Left renal pelvis (tissue), 4 donors: ENCODE results near the gene TSPAN5. TPM values are rescaled to one million over a fixed set of nuclear protein-coding genes. Genes with fewer than 3 reads are reported as not detected.
"Not testable (repeated sequence)": the region's sequence is repeated elsewhere in the genome, so short reads cannot be mapped to it uniquely, and the experiment has no call there.

ENCODE experiments used
- DNase-seq, 4 donors: peaks; one replicate each; pipeline ENCODE4 v3.0.0-alpha.2; 2013; ENCODE audit warnings: low read depth in 4 of 4, low spot score in 3 of 4
- polyA plus RNA-seq, 4 donors: library from polyadenylated mRNA; unstranded; fragments of 120-200 nt; gene quantifications; one replicate each; pipeline ENCODE4 v1.2.1, GENCODE V29; 2013; ENCODE audit not compliant: insufficient read length in 4 of 4

The TSPAN5 gene
- polyA plus RNA-seq, 4 donors = 12.9 to 30.9 (median 25.5) TPM

- DNase-seq = no peak
Measured at GRCh38 chr4:98565681-98566301, 92.6 kb downstream of the TSPAN5 start.

- no peak for DNase-seq
Measured at GRCh38 chr4:98564852-98565251, 93.6 kb downstream of the TSPAN5 start.

- DNase-seq = no peak
Measured at GRCh38 chr4:98560321-98560720, 98.1 kb downstream of the TSPAN5 start.

DNA sequence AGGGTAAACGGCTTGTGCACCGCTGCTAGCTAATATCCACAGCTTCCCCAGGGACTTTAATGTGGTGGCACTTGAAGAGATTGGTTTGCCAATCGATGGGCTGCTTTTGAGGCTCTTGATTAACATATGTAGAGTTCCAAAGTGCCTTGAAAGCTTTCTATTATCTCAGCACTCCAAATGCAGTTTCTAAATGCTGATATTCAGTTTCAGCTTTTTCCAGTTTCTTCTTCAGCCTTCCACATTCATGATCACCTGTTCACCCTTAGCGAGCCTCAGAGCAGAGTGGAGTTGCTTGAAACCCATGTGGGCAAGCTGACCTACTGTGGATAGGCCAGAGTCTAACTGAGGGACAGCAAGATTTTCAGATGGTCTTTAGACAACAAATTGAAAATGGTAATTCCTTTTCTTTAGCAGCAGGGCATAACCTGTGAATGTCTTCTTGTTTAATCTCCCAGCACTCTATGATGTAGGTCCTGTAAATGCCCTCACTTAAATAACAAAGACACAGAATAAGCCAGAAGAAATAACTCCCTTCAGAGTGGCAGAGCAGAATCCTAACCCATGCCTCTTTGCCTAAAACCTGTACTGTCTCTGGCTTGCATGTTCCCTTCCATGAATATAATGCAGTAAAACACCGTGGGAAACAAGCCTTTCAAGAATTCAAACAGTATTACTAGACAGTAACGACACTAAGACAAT lies 99.8 kb downstream of the TSPAN5 start:
- DNase-seq = no peak

DNA sequence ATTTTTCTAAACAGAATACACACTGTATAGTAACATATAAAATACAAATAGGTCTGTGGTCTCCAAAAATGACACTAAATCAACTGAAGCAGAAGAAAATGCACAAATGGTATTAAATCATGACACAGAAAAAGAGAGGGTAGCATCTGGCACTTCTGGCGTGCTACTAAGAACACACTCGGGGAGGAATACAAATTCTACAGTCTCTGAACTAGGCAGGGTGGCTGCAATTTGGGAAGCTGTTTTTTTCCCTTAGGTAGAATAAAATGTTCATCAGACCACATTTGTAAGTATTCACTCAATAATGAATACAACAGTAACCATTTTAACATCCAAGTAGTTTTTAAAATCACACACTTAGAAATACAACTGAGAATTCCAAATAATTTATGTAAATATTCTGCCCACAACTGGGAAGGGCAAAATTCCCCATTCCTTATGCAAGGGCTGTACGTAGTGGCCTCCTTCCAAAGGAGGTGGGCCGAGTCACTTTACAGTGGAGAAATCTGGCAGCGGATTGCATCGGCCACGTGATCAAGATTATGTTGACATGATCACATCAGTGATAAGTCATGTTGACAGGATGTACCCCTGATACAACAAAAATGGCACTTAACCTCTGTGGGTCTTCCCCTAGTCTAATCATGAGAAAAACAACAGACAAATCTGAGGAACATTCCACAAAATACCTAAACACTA lies 101.1 kb downstream of the TSPAN5 start:
- DNase-seq = no peak

GRCh38 chr4:98556451-98556850 lies 102.0 kb downstream of the TSPAN5 start:
- DNase-seq = no peak

DNA sequence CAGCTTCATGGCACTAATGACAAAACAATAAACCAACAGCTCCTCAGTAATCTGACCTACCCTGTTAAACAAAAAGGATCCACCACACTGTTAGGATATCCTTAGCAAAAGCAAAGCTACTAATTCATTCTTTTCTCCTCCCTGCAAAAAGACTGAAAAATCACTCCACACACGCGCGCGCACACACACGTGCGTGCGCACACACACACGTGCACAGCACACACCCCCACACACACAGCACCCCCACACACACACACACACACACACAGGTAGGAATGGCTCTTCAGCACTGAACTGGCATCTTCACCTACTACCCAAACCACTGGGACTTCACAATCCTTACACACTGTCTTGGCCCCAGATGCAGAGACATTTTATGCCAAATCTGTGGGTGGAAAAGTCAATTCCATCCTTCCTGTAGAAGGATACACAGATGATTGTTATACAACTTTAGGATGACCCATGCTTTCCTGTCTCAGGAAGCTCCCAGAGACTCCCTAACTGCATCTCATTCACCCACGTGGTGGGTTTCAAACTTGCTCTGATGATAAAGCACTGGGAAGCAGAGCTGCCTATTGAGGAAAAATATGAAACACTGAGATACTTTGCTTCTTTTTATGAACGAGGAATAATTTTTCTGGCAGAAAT lies 102.5 kb downstream of the TSPAN5 start:
- DNase-seq = no peak

DNA sequence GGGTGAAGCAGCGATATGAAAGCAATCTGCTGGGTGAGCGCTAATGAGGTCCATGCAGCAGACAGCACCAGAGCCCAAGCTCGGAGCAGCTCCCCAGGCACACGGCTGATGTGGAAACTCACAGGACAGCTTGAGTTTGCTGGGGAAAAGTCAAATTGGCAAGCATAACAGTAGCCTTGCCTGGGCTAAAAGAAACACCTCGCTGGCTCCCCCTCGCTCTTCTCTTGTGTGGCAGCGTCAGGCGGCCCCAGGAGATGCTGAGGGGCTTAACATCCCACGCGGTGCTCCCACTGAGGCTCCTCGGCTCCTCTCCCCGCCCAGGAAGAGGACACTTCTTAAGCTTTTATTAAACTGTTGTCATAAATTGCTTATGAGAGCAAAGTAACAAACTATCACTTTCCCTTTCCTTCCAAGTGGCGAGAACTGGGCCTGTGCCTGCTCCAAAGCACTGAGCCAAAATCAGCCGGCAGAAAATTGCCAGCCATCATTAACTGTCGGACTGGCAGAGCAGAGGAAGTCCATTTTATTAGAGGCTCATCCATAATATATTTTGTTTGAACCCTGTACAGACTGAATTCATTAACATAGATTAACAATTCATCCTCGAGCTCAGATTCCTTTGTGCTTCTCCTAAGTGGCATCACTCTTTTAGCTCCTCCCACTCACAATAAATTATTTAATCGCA lies 111.4 kb downstream of the TSPAN5 start:
- DNase-seq = no peak

- DNase-seq = no peak
Measured at GRCh38 chr4:98544818-98545414, 113.5 kb downstream of the TSPAN5 start.

DNA sequence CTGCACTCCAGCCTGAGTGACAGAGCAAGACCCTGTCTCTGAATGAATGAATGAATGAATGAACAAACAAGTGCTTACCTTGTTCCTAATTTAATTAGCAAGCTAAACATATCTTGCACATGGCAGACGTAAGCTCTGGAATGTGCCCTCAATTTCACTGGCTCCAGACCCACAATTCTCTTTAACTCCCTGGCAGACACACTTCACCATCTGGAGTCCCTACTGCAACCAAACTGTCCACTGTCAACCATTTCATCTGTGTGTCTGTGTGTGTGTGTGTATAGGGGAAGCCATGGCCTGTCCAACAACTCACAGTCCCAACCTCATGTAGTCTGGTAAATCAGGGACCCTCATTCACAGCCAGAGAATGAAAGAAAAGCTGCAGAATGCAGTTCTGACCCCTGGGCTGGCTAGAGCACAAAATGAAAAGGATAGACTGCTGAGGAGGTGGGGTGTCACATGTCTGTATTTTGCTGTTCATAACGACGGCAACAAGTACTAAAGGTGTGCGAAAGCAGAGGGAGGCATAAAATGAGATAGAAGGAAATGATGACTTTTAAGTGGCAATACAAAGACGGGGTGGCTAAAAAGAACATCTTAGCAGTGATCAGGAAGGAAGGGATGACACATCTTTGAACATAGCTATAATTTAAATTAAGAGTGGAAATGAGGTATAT lies 114.1 kb downstream of the TSPAN5 start:
- DNase-seq = no peak

- DNase-seq = no peak
Measured at GRCh38 chr4:98542011-98542410, 116.4 kb downstream of the TSPAN5 start.

DNA sequence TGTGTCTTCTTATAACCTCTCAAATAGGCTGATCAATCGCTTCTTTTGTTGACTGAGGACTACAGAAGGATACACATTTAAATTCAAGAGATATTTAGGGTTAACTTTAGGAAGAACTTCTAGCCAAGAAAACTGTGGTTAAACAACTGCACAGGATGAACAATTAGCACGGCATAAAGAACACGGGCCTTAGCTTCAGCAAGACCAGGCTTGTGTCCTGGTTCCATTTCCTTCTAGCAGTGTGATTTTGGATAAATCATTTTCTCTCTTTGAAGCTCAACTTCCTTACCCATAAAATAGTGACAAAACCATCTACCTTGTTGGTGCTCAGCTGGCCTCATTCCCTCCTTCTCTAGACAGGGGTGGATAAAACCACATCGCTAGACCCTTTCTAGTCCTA lies 117.6 kb downstream of the TSPAN5 start:
- no peak for DNase-seq

GRCh38 chr4:98539741-98540140 lies 118.7 kb downstream of the TSPAN5 start:
- DNase-seq = no peak

DNA sequence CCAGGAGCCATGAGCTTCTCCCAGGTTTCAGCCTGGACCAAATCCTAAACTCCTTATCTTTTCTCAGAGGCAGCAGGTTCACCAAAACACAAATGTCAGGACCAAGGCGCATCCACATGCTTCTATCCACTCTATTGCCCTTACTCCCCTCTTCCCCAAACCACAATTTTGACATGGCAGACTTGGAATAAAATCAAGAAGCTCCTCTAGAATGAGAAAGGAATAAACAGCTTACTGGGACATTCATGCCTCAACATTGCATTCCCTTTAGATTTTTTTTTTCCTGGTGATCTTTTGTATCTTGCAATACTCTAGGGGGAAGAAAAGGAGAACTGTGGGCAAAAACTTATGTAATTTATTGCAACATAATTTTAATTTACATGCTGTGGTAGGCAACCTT lies 119.1 kb downstream of the TSPAN5 start:
- DNase-seq = no peak

DNA sequence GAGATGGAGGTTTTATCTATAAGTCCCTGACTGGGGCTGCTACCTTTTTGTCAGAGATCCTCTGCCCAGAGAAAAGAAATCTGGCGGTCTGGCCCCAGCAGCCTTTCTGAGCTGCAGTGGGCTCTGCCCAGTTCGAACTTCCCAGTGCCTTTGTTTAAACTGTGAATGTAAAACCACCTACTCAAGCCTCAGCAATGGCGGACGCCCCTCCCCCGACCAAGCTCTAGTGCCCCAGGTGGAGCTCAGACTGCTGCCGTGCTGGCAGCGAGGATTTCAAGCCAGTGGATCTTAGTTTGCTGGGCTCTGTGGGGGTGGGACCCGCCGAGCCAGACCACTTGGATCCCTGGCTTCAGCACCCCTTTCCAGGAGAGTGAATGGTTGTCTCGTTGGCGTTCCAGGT lies 121.8 kb downstream of the TSPAN5 start:
- no peak for DNase-seq

DNA sequence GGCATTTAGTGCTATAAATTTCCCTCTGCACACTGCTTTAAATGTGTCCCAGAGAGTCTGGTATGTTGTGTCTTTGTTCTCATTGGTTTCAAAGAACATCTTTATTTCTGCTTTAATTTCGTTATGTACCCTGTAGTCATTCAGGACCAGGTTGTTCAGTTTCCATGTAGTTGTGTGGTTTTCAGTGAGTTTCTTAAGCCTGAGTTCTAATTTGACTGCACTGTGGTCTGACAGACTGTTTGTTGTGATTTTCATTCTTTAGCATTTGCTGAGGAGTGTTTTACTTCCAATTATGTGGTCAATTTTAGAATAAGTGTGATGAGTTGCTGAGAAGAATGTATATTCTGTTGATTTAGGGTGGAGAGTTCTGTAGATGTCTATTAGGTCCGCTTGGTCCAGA lies 124.3 kb downstream of the TSPAN5 start:
- not testable (repeated sequence) for DNase-seq

DNA sequence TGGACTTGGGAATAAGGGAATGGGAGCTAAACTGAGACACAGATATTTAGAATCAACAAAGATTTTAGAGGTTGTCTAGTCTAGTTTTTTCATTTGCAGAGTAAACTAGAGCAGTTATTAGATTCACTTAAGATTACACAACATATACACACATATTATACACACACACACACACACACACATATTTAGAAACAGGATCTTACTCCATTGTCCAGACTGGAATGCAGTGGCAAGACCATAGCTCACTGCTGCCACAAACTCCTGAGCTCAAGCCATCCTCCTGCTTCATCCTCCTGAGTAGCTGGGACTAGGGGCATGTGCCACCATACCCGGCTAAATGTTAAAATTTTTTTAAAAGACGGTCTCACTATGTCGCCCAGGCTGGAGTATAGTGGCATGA lies 127.8 kb downstream of the TSPAN5 start:
- no peak for DNase-seq

DNA sequence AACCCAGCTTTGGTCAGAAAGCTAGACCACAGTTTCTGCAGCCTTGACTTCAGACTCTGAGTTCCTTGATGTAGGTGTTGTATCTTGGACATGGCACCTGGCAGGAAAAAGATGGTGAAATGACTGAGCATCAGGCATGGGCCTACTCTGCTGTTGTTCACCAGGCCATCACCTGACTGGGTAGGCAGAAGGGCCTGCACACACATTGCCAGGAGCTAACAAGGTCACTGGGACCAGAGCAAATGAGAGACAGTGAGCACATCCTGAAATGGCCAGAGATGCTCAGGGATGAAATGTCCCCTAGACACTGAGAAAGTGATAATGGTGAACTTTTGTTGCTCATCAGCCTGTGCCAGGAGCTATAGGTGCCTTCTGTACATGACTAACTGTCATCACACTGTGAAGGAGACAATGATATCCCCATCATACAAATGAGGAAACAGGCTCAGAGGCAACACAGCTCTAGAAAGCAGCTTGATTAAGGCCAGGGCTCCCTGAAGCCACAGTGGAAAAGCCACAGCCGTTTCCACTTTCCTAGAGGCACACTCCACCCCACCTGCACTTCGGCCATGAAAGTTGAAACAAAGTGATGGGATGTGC lies 128.3 kb downstream of the TSPAN5 start:
- no peak for DNase-seq

DNA sequence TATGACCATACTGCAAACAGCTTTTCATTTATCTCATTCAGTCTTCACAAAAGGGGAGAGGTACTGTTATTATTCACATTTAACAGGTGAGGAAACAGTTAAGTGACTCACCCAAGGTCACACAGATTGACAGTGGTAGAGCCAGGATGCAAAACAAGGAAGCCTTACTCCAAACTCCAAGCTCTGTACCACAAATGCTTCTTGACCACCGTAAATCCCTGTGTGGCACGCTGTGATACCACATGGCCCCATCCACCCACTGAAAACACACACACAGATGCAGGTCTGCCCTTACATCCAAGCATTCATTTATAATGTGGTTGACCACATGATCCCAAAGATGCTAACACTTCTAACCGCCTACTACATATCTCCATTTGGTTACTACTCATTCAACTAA lies 129.5 kb downstream of the TSPAN5 start:
- no peak for DNase-seq
